A549 (cell line): ENCODE results near the gene C2orf72.

Experiments used
- CBX2 ChIP-seq: fragments of 200-600 bp; sonication (generic); IDR thresholded peaks from 2 replicates; pipeline ENCODE4 v1.6.1; 2016; ENCODE audit warnings: low read depth, mild to moderate bottlenecking, borderline replicate concordance
- CEBPB ChIP-seq, 2 experiments: fragments of >200 bp in 1 of 2; sonication (Bioruptor Twin) in 1 of 2; formaldehyde crosslinking in 1 of 2; IDR thresholded peaks; 2 replicates each; pipeline ENCODE4 v1.6.1; 2012 to 2016
- CTCF ChIP-seq: fragments of >200 bp; sonication (Bioruptor Twin); formaldehyde crosslinking; IDR thresholded peaks from 3 replicates; pipeline ENCODE4 v1.5.1; 2016
- EHMT2 ChIP-seq: fragments of 200-600 bp; sonication (generic); IDR thresholded peaks from 2 replicates; pipeline ENCODE4 v1.6.1; 2016; ENCODE audit warnings: antibody characterized with exemption, low read depth, mild to moderate bottlenecking, moderate library complexity
- ESRRA ChIP-seq: fragments of 150-350 bp; IDR thresholded peaks from 2 replicates; pipeline ENCODE4 v1.6.1; 2014; ENCODE audit warnings: mild to moderate bottlenecking, low read length, borderline replicate concordance
- HOXA7 ChIP-seq: fragments of 250-450 bp; sonication (Bioruptor Pico); IDR thresholded peaks from 2 replicates; pipeline ENCODE4 v1.5.0; 2020; ENCODE audit warnings: mild to moderate bottlenecking, moderate library complexity
- MAFK ChIP-seq: fragments of 450-650 bp; IDR thresholded peaks from 2 replicates; pipeline ENCODE4 v1.6.1; 2014; ENCODE audit not compliant: partially characterized antibody
- MAX ChIP-seq: IDR thresholded peaks from 2 replicates; pipeline ENCODE4 v1.6.1; 2012
- POLR2A ChIP-seq: IDR thresholded peaks from 2 replicates; pipeline ENCODE4 v1.6.1; 2012; ENCODE audit warnings: mild to moderate bottlenecking, low read length
- RAD21 ChIP-seq, 2 experiments: fragments of >200 bp in 1 of 2; sonication (Bioruptor Twin) in 1 of 2; formaldehyde crosslinking in 1 of 2; IDR thresholded peaks in 1 of 2; conservative IDR thresholded peaks in 1 of 2; 2 replicates in 1 of 2; 3 replicates in 1 of 2; pipeline ENCODE4 v1.6.1; 2012 to 2018; ENCODE audit warnings: inconsistent platforms in 1 of 2
- RARB ChIP-seq: fragments of 250-450 bp; sonication (Bioruptor Pico); IDR thresholded peaks from 2 replicates; pipeline ENCODE4 v1.8.0; 2021; ENCODE audit warnings: mild to moderate bottlenecking, moderate library complexity
- REST ChIP-seq: fragments of 200-600 bp; sonication (generic); IDR thresholded peaks from 2 replicates; pipeline ENCODE4 v1.6.1; 2016; ENCODE audit warnings: antibody characterized with exemption, mild to moderate bottlenecking, moderate library complexity
- RNF2 ChIP-seq: fragments of 200-600 bp; sonication (generic); IDR thresholded peaks from 2 replicates; pipeline ENCODE4 v1.6.1; 2016; ENCODE audit warnings: low read depth, mild to moderate bottlenecking, antibody characterized with exemption, moderate library complexity, borderline replicate concordance

GRCh38 chr2:231084565-231084964 lies 47.2 kb downstream of the C2orf72 start:
- no peak for TF ChIP-seq REST
- no peak for TF ChIP-seq CTCF
- no peak for TF ChIP-seq HOXA7
- no peak for TF ChIP-seq MAX
- no peak for TF ChIP-seq POLR2A
- no peak for TF ChIP-seq EHMT2
- no peak for TF ChIP-seq ESRRA
- TF ChIP-seq CEBPB (IDR thresholded peaks at IDR 0.05): no peak
- no peak for TF ChIP-seq RAD21 (conservative IDR thresholded peaks at IDR 0.05 in 1 of 2, IDR thresholded peaks at IDR 0.05 in 1 of 2)
- no peak for TF ChIP-seq RARB (CRISPR knock-in tag)
- no peak for TF ChIP-seq RNF2
- TF ChIP-seq MAFK: no peak
- TF ChIP-seq CBX2: no peak
